H54 (cell line): ENCODE data around the gene NET1.

Experiments
- DNase-seq: peaks from one replicate; pipeline ENCODE4 v3.0.0; 2011; ENCODE audit warnings: low spot score, mixed read lengths; ENCODE audit not compliant: insufficient read length
- FAIRE-seq: peaks from 3 replicates; lab custom pipeline; 2011; peaks lifted over from hg19 to GRCh38; lab: Jason Lieb, UNC
- POLR2A ChIP-seq: IDR thresholded peaks from 2 replicates; pipeline ENCODE4 v1.6.1; 2011; ENCODE audit warnings: low read depth, mild to moderate bottlenecking, low read length

Gene NET1

DNA sequence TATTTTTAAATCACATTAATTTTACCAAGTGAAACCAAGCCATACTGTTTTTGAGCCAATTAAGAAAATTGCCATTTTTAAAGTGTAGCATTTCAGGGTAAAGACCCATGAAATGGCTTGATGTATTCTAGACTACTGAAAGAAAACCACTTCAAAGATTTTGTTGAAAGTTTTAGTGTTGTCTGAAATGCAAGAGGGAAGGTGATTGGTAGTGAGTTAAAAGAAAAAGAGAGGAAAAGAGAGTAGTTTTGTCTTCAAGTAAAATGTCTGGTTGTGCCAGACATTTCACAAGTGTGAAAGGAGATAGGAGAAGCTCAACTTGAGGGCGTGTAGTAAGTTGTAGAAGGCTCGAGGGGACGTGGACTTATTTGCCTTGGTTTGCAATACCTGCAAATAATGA is 45.4 kb downstream of the NET1 start:
- DNase-seq, result no peak
- TF ChIP-seq POLR2A, result no peak
- no peak for FAIRE-seq

DNA sequence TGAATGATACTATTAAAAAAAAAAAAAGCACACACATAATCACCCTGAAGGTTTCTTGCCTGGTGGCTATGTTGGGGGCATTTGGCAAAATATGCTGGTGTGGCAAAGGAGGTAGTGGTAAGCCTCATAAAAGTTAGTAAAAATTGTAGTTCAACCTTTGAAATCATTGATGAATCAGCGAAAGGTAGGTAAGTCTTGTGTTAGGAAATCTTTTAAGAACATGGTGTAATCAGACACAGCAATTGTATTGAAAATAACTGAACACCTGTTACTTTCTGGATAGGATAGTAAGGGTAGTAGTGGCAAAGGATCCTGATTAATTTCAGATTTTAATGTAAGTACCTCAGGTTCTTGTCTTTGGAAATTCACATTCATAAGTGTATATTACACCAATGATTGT is 46.1 kb downstream of the NET1 start:
- DNase-seq (no peak), FAIRE-seq (no peak)
- TF ChIP-seq POLR2A, result no peak

DNA sequence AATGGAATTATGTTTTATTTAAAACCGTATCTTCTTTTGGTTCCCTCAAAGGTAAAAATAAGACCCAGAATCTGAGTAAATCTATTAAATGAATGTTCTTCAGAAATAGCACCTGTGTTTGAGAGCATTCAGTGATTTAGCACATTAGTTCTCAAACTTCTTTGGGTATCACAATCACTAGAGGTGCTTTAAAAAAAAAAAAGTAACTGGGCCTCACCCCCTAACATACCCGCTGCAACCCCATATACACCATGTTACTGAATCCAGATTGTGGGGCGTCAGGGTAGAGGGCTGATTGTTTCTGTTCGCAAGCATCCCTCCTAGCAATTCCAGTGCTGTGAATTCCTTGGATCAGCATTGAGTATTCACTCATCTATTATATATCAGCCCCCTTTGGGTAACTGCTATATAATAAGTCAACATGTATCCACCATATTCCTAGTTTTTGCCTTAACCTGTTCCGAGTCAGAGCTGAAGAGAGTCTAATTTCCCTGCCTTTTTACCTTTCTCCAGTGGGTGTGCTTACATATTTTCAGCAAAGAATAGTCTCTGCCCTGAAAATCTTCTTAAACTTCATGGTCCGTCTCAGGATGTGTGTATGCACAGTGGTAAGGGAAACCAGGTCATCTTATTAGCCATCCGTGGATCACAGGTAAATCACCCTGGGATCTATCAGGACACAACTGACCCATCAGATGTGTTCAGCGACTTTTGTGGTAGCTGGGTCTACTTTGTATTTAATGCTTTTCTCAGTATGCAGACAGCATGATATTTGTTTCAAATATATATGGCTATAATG is 46.8 kb downstream of the NET1 start:
- DNase-seq (no peak), FAIRE-seq (no peak)
- no peak for TF ChIP-seq POLR2A

DNA sequence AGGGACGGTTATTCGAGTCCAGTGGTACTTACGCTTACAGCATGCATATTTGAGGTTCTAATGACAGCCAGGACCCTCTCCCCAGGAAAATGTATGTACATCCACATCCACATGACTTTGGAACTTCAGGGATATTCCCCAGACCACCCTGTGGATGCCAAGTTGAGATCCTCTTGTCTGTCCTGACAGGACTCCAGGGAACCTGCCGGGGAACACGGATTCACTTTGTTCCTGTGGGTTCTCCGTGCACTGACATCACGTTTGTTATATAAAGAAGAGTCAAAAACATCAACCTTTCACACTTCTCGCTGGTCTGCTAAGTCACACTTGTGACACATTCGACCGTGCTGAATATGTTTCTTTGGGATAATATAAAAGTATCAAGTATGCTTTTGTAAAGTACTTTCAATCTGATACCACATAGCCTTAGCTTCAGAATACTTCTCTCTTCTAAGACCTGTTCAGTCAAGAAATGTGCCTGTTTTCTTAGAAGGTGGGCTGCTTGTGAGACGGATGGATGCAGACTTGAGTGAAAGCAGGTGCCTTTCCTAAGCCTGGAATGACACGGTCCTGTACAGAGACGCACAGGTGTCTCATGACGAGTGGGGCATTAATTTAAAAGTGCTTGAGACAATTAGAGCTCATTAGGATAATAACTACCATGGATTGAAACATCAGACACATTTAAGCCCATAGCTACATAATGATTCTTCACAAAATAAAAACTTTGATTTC is 48.3 kb downstream of the NET1 start:
- FAIRE-seq (no peak), DNase-seq (no peak)
- TF ChIP-seq POLR2A, result no peak

DNA sequence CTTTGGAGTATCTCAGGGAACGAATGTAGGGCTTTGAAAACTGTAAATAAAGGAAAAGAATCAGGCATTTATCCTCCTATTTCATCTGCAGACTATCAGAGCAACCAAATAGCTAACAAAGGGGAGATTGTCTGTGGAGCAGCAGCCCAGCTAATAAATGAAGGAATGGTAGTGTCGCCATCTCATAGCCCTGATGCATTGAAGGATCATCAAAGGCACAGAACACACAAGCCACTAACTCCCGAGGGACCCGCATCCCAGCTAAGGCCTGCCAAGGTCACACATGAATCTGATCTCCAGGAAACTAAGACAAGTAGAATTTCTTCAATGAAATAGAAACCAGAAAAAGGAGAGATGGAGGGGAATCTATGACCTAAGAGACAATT is 48.8 kb downstream of the NET1 start:
- no peak for TF ChIP-seq POLR2A
- FAIRE-seq, result no peak

DNA sequence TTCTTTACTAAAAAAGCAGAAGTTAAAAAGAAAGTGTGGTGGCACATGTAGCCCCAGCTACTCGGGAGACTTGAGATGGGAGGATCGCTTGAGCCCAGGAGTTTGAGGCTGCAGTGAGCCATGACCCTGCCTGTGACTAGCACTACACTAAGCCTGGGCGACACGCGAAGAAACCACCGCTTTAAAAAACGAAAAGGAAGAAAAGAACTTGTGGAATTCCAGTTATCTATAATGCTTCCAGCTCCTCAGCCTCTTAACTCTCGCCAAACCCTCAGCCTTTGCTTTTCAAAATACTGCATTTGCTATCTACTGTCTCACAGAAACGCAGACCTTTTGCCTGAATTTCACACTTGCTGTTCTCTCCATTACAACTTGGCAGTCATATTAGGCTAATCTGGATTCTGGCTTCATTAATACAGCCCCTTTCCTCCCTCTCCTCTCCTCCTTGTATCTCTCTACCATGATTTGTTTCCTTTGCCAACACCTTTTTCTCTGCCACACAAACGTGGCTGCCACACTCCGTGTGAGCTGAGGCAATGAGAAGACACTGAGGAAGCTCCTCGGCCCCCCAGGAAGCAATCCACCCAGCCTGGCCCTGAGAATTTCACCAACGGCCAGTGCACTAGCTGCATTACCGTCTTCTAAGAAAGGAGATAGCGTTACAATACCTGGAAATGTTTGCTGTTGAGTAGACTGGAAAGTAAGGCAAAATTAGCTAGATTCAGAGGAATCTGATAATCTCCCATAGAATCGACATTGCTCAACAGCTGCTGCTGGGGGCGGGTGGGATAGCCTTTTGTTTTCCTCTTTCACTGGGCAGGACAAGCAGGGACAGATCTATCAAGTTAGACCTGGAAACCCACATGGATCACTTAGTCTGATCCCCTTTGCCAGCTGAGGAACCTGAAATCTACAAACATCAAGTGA is 49.8 kb downstream of the NET1 start:
- no peak for TF ChIP-seq POLR2A
- FAIRE-seq (no peak), DNase-seq (no peak)

More for the DNA sequence above, 48.8 kb downstream of the NET1 start:
- DNase-seq, result no peak

DNA sequence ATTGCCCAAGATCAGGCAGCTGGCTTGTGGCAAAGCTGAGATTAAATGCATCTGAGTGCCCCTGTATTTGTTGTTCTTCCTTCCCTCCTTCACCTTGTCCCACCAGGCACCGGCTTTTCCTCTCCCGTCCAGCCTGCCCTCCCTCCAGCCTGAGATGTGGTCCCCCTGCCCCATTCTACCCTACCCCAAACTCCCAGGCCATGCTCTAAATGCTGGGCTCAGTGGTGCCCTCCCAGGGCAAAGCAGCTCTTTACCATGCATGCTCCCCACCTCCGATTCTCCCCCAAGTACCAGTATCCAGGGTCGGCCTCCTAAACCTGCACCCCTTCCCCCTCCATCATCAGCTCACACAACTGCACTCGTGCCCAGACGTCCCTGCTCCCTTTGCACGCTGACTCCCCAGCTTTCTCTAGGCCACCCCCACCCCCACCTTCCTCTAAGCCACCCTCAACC is 50.5 kb downstream of the NET1 start:
- DNase-seq, result no peak
- no peak for FAIRE-seq
- no peak for TF ChIP-seq POLR2A

DNA sequence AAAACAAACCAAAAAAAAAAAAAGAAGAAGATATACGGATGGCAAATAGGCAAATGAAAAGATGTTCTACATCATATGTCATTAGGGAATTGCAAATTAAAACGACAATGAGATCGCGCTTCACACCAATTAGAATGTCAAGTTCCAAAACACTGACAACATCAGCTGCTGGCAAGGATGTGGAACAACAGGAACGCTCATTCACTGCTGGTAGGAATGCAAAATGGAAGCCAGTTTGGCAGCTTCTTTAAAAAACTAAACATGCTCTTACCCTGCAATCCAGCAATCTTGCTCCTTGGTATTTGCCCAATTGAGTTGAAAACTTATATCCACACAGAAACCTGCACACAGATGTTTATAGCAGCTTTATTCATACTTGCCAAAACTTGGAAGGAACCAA is 52.2 kb downstream of the NET1 start:
- no peak for TF ChIP-seq POLR2A
- no peak for FAIRE-seq

DNA sequence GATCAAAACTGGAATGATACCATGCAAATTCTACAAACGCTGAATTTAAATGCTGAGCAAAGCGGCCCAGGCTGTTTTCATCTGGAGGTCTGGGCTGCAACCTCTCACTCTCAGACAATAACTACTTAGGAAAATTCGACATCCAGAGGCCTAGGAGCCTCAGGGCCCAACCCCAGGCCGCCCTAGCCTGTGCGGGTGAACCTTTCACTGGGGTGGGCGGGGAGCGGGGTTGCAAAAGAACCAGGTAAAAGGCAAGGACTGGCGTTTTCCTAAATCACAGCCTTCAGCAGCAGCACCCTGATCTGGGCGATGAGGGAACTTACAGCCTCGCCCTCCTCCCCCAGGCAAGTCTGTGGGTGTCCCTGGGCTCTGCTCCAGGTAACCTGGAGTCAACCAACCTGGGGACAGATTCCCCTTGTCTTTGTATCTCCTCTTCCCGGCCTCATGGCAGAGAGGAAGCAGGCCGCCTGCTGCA is 53.7 kb downstream of the NET1 start:
- TF ChIP-seq POLR2A, result no peak
- DNase-seq (no peak), FAIRE-seq (no peak)

More for the DNA sequence above, 52.2 kb downstream of the NET1 start:
- no peak for DNase-seq

DNA sequence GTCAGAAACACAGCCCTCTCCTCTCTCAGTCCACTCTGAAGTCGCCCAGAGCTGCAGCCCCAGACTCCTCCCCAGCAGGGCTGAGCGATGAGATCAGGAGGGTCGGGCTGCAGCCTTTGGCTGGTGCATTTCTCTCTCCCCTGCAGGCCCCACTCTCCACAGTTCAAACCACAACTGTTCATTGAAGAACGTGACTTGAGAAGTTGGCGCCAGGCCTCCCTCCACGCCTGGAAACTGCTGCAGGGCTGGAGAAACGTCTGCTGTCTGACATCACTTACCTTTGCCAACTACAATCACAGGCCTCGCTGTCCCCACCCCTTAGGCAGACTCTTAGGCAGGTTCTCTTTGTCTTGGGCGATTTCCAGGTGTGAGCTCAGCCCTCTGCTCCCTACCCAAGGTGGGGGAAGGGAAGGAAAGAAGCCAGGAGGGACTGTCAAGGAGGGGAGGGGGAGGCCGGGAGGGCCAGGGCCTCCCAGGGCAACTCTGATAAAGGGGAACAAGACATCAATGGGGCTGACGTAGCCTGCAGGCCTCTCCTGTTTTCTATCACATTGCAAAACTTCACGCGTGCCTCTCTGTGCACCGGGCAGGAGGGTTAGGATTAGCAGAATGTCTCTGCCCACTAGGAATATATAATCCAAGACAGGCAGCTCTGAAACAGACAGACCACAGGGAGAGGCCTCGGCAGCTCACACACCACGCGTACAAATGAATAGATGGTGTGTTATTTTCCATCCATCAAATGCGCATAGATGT is 54.3 kb downstream of the NET1 start:
- DNase-seq (no peak), FAIRE-seq (no peak)
- no peak for TF ChIP-seq POLR2A

DNA sequence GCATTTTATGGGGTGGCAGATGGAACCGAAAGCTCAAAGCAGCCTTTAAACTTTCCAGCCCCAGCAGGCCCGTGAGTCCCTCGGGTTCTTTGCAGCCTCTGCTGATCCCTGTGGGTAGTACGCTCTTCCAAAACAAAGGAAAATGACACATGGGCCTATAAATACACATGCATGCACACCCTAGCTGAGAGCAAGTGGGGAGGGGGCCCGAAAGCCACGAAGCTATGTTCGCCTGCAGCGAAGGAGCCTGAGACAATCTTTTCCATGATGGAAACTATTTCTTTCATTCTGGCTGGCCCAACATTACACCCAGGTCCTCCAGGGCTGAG is 54.8 kb downstream of the NET1 start:
- no peak for TF ChIP-seq POLR2A
- no peak for FAIRE-seq
- no peak for DNase-seq

DNA sequence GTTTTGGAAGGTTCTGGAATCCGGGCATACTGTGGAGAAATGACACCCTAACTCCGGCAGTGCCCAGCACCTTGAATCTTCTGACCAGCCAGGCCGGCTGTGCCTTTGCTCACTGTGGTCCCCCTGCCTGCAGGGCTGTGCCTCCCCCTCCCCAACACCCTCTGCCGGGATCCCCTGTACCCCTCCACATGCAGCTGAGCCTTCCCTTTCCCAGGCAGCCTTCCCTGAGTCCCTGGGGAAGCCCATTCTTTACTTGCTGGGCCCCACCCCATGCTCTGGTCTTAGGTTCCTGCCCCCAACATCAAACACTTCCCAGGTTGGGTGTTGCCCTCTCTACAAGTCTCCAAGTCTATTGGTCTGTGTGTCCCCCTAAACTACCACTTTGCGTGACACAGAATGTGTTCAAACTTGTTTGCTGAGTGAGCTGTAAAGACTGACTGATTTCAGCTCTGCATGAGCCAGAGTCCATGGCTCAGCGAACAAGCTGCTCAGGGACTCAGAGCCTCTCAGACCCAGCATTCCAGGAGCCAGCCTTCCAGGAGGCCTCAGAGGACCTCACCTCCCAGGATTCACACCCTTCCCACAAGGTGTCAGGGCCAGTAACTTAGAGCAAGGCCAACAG is 55.4 kb downstream of the NET1 start:
- FAIRE-seq (no peak), DNase-seq (no peak)
- no peak for TF ChIP-seq POLR2A
